GM12878 (cell line): ENCODE results near the gene PRSS50.

Source experiments
- BHLHE40 ChIP-seq, 2 experiments: fragments of 450-650 bp in 1 of 2; IDR thresholded peaks; 2 replicates each; pipeline ENCODE4 v1.6.1; 2011 to 2017; ENCODE audit warnings: low read depth in 2 of 2, borderline replicate concordance in 1 of 2, improper control_type of control experiment in 1 of 2, low read length in 1 of 2, mild to moderate bottlenecking in 1 of 2
- CHD2 ChIP-seq: IDR thresholded peaks from 2 replicates; pipeline ENCODE4 v1.6.1; 2011; ENCODE audit warnings: low read depth, low read length, improper control_type of control experiment, borderline replicate concordance
- PML ChIP-seq: IDR thresholded peaks from 2 replicates; pipeline ENCODE4 v1.6.1; 2012; ENCODE audit warnings: low read length, inconsistent platforms
- RCOR1 ChIP-seq: conservative IDR thresholded peaks from 2 replicates; pipeline ENCODE4 v1.6.1; 2012; ENCODE audit warnings: low read depth, low read length, improper control_type of control experiment
- TAF1 ChIP-seq: IDR thresholded peaks from 2 replicates; pipeline ENCODE4 v1.6.1; 2011; ENCODE audit warnings: mild to moderate bottlenecking, low read depth, low read length, borderline replicate concordance
- YY1 ChIP-seq: IDR thresholded peaks from 2 replicates; pipeline ENCODE4 v1.6.1; 2011; ENCODE audit warnings: low read depth, mild to moderate bottlenecking, low read length
- TF ChIP-seq, protein P1 (sequence below): IDR thresholded peaks from 2 replicates; pipeline ENCODE4 v1.6.1; 2012; ENCODE audit warnings: mild to moderate bottlenecking, low read depth, low read length

DNA sequence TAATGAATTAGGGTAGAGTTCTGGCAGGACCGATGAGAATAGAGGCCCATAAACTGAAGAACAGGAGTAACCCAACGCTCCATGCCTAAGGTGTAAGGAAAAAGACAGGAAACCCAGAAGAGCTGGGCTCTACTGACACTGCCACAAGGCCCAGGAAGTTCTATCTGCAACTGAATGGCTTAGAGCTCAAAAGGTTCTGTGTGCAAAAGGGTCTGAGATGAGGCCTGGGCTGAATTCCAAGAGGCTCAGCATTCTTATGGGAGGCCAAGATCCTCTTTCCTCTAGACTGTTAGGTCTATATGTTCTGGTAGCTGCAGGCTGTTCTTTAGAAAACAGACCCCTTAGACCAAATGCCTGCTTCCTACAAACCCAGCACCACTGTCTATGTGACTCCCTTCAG is 30.5 kb upstream of the PRSS50 start:
- TF ChIP-seq, protein P1, sequence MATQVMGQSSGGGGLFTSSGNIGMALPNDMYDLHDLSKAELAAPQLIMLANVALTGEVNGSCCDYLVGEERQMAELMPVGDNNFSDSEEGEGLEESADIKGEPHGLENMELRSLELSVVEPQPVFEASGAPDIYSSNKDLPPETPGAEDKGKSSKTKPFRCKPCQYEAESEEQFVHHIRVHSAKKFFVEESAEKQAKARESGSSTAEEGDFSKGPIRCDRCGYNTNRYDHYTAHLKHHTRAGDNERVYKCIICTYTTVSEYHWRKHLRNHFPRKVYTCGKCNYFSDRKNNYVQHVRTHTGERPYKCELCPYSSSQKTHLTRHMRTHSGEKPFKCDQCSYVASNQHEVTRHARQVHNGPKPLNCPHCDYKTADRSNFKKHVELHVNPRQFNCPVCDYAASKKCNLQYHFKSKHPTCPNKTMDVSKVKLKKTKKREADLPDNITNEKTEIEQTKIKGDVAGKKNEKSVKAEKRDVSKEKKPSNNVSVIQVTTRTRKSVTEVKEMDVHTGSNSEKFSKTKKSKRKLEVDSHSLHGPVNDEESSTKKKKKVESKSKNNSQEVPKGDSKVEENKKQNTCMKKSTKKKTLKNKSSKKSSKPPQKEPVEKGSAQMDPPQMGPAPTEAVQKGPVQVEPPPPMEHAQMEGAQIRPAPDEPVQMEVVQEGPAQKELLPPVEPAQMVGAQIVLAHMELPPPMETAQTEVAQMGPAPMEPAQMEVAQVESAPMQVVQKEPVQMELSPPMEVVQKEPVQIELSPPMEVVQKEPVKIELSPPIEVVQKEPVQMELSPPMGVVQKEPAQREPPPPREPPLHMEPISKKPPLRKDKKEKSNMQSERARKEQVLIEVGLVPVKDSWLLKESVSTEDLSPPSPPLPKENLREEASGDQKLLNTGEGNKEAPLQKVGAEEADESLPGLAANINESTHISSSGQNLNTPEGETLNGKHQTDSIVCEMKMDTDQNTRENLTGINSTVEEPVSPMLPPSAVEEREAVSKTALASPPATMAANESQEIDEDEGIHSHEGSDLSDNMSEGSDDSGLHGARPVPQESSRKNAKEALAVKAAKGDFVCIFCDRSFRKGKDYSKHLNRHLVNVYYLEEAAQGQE, result no peak
- no peak for TF ChIP-seq PML
- no peak for TF ChIP-seq YY1
- no peak for TF ChIP-seq TAF1
- no peak for TF ChIP-seq CHD2
- TF ChIP-seq BHLHE40 (IDR thresholded peaks at IDR 0.05; ENCODE audit: borderline replicate concordance in 1 of 2, low read depth in 2 of 2, low read length in 1 of 2), result no peak
- no peak for TF ChIP-seq RCOR1
